ENCODE results near the gene MIOX.
"Not testable (repeated sequence)": the region's sequence is repeated elsewhere in the genome, so short reads cannot be mapped to it uniquely, and the experiment has no call there.

The MIOX gene

DNA sequence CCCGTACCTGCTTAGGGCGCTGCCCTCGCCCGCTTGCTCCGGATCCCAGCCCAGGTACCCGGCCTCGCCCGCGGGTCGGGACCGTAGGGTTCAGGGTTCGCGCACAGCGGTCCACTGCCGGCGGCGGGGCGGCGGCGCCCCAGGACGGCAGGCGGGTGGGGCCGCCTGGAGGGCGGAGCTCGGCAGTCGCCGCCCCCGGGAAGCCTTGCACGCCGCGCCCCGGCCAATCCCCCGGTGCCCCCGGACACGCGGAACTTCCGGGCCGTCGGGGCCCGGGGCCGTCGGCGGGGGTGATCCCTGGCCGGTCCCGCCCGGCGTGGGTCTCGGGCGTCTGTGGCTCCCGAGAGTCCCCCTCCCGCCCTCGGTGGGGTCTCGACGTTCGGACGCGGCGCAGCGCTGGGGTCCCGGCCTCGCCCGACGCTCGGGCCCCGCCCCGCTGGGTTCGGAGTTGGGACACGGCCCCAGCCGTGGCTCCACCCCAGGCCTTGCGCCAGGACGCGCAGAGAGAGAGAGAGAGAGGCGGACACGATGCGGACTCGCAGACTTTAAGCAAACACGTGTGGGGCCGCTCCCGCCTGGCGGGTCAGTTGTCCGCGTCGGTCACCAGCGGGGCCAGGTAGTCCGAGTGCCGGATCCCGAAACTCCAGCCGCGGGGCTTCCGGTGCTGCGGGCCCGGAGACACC, 43.4 kb downstream of the MIOX start, which contains the start of gene TYMP:
TSS of gene TYMP (minus strand) at position 116 of the 683 bp plus-strand sequence. CDS start 303 bp downstream, outside the sequence.
- no peak for DNase-seq (ENCODE audit: low read depth)

DNA sequence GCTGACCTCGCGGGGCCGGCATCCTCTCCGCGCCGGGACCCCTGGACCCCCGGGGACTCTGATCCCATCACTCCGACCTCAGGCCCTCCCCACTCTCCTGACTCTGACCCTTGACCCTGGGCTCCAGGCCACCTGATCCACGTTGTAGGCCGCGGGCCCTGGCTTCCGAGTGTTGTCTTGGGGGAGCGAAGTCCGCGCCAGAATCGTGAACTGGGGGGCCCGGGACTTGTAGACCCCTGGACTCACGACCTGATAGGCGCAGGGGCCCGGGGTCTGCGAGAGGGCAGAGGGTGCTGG, 43.9 kb downstream of the MIOX start:
- DNase-seq (ENCODE audit: low read depth), result no peak

DNA sequence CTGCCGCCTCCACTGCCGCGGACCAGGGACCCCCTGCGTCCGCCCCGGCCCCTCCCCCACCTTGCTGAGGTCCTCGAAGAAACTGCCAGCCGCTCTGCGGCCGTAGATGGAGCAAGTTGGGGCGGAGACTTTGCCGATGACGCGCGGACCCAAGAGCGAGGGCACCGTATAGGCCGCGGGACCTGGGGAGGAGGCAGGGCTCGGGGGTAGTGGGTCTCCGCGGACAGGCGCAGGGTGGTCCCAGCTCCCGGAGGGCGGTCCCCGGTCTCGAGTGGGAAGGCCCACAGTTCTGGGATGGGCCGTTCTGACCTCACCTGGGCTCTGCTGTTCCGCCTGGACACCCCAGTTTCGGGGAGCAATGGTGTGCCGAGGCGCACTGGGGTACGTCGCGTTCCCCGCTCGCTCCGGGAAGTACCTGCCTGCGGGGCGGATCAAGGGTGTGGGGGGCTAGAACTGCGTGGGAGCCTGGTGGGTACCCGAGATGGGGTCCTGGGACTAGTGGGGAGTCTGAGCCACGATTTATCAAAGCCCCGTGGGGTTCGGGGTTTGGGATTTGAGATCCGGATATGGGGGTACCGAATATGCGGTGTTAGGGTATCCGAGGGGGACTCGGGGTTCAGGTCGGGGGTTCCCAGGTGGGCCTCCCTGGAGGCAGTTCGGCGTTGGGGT, 44.4 kb downstream of the MIOX start:
- DNase-seq (ENCODE audit: low read depth), result peak; percentile 75

DNA sequence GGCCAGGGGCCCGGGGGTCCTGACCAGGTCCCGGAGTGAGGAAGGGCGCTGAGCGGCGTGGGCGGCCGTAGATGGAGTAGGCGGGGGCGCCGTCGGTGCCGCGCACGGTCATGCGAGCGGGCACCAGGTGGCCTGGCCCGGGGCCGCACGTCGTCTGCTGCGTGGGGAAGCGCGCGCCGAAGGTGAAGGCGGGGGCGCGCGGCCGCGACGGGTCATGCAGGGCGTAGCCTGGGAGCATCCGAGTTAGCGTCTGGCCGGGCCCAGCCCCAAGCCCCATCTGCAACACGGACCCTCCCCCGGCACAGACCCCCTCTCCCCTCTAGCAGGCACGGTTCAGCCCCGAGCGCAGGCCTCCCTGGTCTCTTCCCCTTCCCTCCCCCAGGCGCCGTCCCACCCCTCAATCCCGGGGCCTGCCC, 44.9 kb downstream of the MIOX start:
- DNase-seq (ENCODE audit: low read depth), result no peak

DNA sequence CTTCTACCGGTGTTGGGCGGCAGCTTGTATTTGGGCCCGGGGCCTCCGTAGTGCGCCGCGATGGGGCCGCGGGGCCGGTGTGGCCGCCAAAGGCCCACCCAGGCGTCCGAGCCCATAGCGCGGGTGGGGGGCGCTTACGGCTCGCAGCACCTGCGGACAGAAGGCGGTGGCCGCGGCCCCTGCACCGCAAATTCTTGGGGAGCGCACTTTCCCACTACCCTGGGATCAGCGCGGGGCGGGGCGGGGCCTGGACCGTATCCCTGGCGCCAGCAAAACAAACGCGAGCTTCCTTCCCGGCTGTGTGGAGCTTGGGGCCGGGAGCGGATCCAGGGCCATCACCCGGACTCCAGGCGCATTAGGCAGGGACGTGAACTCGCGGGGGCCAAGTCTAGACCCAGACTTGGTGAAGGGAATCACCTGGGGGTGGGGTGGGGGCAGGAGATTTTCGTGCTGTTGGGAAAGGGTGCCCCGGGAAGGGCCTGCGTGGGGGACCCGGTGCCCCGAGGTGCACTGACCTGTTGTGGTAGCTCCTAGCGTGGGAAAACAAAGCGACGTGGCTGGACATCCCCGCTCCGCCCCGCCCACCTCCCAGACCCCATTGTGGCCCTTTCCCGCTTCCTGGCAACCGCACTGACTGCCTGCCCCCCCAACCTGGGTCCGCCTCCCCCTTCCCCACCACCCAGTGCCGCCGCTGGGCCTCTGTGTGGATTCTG, 45.5 kb downstream of the MIOX start:
- DNase-seq (ENCODE audit: low read depth), result no peak

DNA sequence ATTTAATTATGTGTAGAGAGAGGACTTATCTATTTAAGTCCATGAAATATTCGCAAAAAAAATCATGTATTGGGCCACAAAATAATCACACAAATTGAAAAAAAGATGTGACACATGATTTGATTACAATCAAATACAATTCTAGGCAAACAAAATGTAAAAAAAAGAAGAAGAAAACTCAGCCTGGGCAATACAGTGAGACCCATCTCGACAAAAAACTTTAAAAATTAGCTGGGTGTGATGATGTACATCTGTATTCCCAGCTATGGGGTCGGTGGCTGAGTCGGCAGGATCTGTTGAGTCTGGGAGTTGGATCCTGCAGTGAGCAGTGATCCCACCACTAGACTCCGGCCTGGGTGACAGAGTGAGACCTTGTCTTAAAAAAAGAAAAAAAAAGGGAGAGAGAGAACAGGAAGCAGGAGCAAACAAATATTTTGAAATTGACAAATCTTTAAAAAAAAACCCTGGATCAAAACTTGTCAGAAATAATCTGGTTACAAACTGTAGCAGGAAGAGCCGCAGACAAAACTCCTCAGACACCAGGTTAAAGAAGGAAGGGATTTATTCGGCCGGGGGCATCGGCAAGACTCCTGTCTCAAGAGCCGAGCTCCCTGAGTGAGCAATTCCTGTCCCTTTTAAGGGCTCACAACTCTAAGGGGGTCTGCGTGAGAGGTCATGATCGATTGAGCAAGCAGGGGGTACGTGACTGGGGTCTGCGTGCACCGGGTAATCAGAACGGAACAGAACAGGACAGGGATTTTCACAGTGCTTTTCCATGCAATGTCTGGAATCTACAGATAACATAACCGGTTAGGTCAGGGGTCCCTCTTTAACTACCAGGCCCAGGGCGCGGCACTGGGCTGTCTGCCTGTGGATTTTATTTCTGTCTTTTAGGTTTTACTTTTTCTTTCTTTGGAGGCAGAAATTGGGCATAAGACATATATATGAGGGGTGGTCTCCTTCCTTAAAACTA, 46.5 kb downstream of the MIOX start:
- DNase-seq (ENCODE audit: low read depth), result no peak

DNA sequence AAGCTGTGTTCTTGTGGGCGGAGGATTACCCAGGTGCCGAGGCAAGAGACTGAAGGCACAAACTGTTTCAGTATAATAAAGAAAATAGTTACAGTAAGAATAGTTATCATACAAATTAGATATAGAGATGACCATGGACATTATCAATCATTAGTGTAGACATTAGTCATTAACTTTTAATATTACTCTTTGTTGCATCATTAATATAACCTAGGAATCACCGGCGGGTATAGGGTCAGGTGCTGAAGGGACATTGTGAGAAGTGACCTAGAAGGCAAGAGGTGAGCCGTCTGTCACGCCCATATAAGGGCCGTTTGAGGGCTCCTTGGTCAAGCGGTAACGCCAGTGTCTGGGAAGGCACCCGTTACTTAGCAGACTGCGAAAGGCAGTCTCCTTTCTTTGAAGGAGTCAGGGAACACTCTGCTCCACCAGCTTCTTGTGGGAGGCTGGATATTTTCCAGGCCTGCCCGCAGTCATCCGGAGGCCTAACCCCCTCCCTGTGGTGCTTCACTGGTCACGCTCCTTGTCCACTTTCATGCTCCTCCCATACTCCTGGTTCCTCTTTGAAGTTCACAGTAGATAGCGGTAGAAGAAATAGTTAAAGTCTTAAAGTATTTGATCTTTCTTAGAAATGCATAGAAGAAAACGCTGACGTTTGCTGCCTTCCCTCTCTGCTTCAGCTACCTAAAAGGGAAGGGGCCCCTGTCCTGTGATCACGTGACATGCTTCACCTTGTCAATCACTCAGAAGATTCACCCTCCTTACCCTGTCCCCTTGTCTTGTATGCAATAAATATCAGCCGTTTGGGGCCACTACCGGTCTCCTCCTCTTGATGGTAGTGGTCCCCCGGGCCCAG, 47.4 kb downstream of the MIOX start:
- DNase-seq (ENCODE audit: low read depth), result not testable (repeated sequence)

DNA sequence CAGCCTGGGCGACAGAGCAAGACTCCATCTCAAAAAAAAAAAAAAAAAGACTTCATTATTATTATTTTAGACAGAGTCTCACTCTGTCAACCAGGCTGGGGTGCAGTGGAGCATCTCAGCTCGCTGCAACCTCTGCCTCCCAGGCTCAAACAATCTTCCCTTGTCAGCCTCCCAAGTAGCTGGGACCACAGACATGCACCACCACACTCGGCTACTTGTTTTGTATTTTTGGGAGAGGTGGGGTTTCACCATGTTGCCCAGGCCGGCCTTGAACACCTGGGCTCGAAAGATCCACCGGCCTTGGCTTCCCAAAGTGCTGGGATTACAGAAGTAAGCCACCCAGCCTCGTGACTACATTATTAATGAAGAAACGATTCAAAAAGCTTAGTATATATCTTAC, 48.5 kb downstream of the MIOX start:
- no peak for DNase-seq (ENCODE audit: low read depth)

DNA sequence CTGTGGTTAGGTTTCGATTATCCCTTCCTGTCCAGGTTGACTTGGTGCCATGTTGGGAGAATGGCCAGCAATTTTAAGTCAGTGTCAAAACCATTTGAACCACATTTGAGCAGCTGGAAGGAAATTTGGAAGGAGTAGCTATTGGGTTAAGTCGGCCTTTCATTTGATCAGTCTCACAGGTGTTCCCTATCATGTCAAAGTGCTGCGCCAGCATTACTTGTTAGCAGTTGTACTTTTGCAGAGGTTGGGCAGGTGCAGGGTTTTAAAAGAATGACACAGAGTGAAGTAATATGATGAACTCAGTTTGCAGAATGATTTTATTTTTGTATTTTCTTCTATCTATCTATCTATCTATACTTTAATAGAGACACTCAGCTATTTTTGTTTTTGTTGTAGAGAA, 49.6 kb downstream of the MIOX start:
- no peak for DNase-seq (ENCODE audit: low read depth)

DNA sequence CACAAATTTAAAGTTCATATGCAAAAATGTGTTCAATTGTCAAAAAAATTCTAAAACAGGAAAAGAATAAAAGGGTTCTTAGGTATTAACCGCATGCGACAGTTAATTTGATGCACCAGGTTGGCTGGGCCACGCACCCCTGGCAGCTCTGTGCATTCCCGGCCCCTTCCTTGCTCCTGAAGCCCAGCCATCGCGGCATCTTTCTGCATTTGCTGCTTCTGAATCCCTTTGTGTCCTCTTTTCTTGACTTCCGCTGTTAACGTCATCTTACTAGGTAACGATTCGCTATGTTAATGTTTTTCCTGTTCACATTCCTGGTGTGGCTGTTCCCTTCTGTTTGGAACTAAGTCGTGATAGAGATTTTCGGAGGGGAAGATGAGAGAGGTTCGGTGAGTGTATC, 51.1 kb downstream of the MIOX start:
- no peak for DNase-seq (ENCODE audit: low read depth)
